HepG2 (cell line): ENCODE data around the gene NINJ2. TPM values are rescaled to one million over a fixed set of nuclear protein-coding genes. Genes with fewer than 3 reads are reported as not detected.

Experiments used
- CREM ChIP-seq, 2 experiments: sonication (generic) in 1 of 2; formaldehyde crosslinking in 1 of 2; IDR thresholded peaks; 2 replicates each; pipeline versions ENCODE4 v1.4.0 to v1.6.1; 2016 to 2020; ENCODE audit warnings: antibody characterized with exemption in 1 of 2, mild to moderate bottlenecking in 1 of 2, missing genetic modification reagents in 1 of 2
- DNMT3B ChIP-seq: conservative IDR thresholded peaks from 2 replicates; pipeline ENCODE4 v1.6.1; 2016; ENCODE audit warnings: missing biosample characterization, control low read depth
- FOXK1 ChIP-seq: sonication (generic); formaldehyde crosslinking; IDR thresholded peaks from 2 replicates; pipeline ENCODE4 v1.4.0; 2020; ENCODE audit warnings: low read depth, missing genetic modification reagents, borderline replicate concordance
- ISL2 ChIP-seq: sonication (generic); formaldehyde crosslinking; IDR thresholded peaks from 2 replicates; pipeline ENCODE4 v1.5.0; 2020; ENCODE audit warnings: missing genetic modification reagents
- MYC ChIP-seq: sonication (generic); formaldehyde crosslinking; IDR thresholded peaks from 2 replicates; pipeline ENCODE4 v1.9.0; 2021; ENCODE audit warnings: missing genetic modification reagents, borderline replicate concordance
- NCOA2 ChIP-seq: sonication (generic); formaldehyde crosslinking; IDR thresholded peaks from 2 replicates; pipeline ENCODE4 v1.8.0; 2022; ENCODE audit warnings: inconsistent platforms
- TAF1 ChIP-seq: sonication (generic); formaldehyde crosslinking; IDR thresholded peaks from 2 replicates; pipeline ENCODE4 v1.4.0; 2020; ENCODE audit warnings: missing genetic modification reagents
- TARDBP ChIP-seq: sonication (generic); formaldehyde crosslinking; IDR thresholded peaks from 2 replicates; pipeline ENCODE4 v1.8.0; 2022; ENCODE audit warnings: mild to moderate bottlenecking, missing genetic modification reagents
- ZNF234 ChIP-seq: sonication (generic); formaldehyde crosslinking; conservative IDR thresholded peaks from 2 replicates; pipeline ENCODE4 v1.5.1; 2020; ENCODE audit warnings: mild to moderate bottlenecking, missing genetic modification reagents
- ZNF3 ChIP-seq: IDR thresholded peaks from 2 replicates; pipeline ENCODE4 v1.7.0; 2017; ENCODE audit warnings: inconsistent platforms
- ZNF331 ChIP-seq: sonication (generic); formaldehyde crosslinking; IDR thresholded peaks from 2 replicates; pipeline ENCODE4 v1.4.0; 2020; ENCODE audit warnings: missing genetic modification reagents
- ZNF766 ChIP-seq: sonication (generic); formaldehyde crosslinking; IDR thresholded peaks from 2 replicates; pipeline ENCODE4 v1.5.0; 2020; ENCODE audit warnings: missing genetic modification reagents, borderline replicate concordance
- ZZZ3 ChIP-seq: sonication (generic); formaldehyde crosslinking; IDR thresholded peaks from 2 replicates; pipeline ENCODE4 v1.4.0; 2020; ENCODE audit warnings: missing genetic modification reagents, mild to moderate bottlenecking, borderline replicate concordance
- polyA plus RNA-seq, 8 experiments: library from polyadenylated mRNA; depleted of rRNA in 3 of 8; stranded (reverse) in 7 of 8; unstranded in 1 of 8; fragments of >200 nt; fragmentation: Illumina TruSeq in 4 of 8; extraction: Trizol in 4 of 8; gene quantifications; 2 replicates each; pipeline versions ENCODE4 v1.2.1 to v1.2.3, GENCODE V29; 2011 to 2016; ENCODE audit warnings: low read depth in 4 of 8, missing spikeins in 1 of 8, mixed read lengths in 1 of 8; ENCODE audit not compliant: insufficient read depth in 1 of 8
- total RNA-seq, 5 experiments: library from RNA; depleted of rRNA; stranded (reverse); fragments of >200 nt; fragmentation: Illumina TruSeq; extraction: Trizol; gene quantifications; 2 replicates each; pipeline ENCODE4 v1.2.3, GENCODE V29; 2016; ENCODE audit warnings: low read depth in 1 of 5
- TF ChIP-seq, protein P1 (sequence below): sonication (generic); formaldehyde crosslinking; IDR thresholded peaks from 2 replicates; pipeline ENCODE4 v1.8.0; 2022; ENCODE audit warnings: low read depth, missing genetic modification reagents
- TF ChIP-seq, protein P2 (sequence below): sonication (generic); formaldehyde crosslinking; IDR thresholded peaks from 2 replicates; pipeline ENCODE4 v1.5.0; 2020; ENCODE audit warnings: mild to moderate bottlenecking, missing genetic modification reagents
- TF ChIP-seq, protein P3 (sequence below): sonication (generic); formaldehyde crosslinking; IDR thresholded peaks from 2 replicates; pipeline ENCODE4 v1.5.0; 2020; ENCODE audit warnings: missing genetic modification reagents
- TF ChIP-seq, protein P4 (sequence below): sonication (generic); formaldehyde crosslinking; IDR thresholded peaks from 2 replicates; pipeline ENCODE4 v1.4.0; 2020; ENCODE audit warnings: low read depth, missing genetic modification reagents
- TF ChIP-seq, protein P5 (sequence below): sonication (generic); formaldehyde crosslinking; IDR thresholded peaks from 2 replicates; pipeline ENCODE4 v1.5.1; 2020; ENCODE audit warnings: missing genetic modification reagents, mild to moderate bottlenecking, borderline replicate concordance
- TF ChIP-seq, protein P6 (sequence below): sonication (generic); formaldehyde crosslinking; IDR thresholded peaks from 2 replicates; pipeline ENCODE4 v1.5.1; 2020; ENCODE audit warnings: missing genetic modification reagents, mild to moderate bottlenecking, borderline replicate concordance

Gene NINJ2
- total and polyA plus RNA-seq, 2 of the 13 experiments (the other 11 are each of a cell fraction or from before 2014, with no cell fraction given): 0.62 to 3.8 TPM

DNA sequence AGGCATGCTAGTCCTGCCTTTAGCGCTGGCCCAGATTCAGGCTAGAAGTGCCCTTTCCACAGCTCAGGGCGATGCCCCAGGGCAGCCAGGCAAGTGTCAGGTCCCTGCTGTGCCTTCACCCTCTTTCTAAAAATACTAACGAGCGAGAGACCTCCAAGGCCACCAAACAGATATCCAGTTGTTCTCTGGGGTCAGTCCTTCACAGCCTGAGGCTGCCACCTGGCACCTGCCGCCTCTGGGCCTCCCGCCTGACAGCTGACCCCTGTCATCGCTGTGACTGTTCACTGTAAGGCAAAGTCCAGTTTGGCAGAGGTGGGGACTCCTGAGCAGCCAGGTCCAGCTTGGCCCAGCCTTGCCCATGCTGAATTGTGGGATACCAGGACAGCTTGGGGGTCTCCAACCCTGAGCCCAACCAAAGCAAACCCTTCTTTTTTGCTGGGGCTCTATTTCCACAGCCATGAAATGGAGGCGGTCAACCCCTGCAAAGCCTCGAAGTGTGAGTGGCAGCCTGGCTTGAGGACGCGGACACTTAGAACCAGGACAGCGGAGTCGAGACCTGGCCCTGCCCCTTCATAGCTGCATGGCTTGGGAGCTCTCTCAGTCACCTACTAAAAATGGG is 79.9 kb downstream of the NINJ2 start (continued):
- TF ChIP-seq, protein P1, sequence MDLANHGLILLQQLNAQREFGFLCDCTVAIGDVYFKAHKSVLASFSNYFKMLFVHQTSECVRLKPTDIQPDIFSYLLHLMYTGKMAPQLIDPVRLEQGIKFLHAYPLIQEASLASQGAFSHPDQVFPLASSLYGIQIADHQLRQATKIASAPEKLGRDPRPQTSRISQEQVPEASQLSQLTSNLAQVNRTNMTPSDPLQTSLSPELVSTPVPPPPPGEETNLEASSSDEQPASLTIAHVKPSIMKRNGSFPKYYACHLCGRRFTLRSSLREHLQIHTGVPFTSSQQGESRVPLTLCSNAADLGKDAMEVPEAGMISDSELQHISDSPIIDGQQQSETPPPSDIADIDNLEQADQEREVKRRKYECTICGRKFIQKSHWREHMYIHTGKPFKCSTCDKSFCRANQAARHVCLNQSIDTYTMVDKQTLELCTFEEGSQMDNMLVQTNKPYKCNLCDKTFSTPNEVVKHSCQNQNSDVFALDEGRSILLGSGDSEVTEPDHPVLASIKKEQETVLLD: no peak
- 0 out of 2 replicates have a peak, but pooled peaks have one; percentile 31 for TF ChIP-seq FOXK1 (CRISPR knock-in tag)
- TF ChIP-seq, protein P2, sequence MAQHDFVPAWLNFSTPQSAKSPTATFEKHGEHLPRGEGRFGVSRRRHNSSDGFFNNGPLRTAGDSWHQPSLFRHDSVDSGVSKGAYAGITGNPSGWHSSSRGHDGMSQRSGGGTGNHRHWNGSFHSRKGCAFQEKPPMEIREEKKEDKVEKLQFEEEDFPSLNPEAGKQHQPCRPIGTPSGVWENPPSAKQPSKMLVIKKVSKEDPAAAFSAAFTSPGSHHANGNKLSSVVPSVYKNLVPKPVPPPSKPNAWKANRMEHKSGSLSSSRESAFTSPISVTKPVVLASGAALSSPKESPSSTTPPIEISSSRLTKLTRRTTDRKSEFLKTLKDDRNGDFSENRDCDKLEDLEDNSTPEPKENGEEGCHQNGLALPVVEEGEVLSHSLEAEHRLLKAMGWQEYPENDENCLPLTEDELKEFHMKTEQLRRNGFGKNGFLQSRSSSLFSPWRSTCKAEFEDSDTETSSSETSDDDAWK (CRISPR knock-in tag): no peak
- no peak for TF ChIP-seq ZNF766 (CRISPR knock-in tag)
- TF ChIP-seq CREM (IDR thresholded peaks at IDR 0.05): peak; percentile 75; the same call in 1 of the 2 replicates
- TF ChIP-seq CREM (CRISPR knock-in tag; IDR thresholded peaks at IDR 0.05): no peak
- TF ChIP-seq ISL2 (CRISPR knock-in tag): peak; percentile 46; the same call in 1 of the 2 replicates
- TF ChIP-seq TAF1 (CRISPR knock-in tag): no peak
- TF ChIP-seq ZZZ3 (CRISPR knock-in tag): no peak
- TF ChIP-seq ZNF3 (CRISPR knock-in tag): no peak
- TF ChIP-seq DNMT3B: no peak
- TF ChIP-seq, protein P3, sequence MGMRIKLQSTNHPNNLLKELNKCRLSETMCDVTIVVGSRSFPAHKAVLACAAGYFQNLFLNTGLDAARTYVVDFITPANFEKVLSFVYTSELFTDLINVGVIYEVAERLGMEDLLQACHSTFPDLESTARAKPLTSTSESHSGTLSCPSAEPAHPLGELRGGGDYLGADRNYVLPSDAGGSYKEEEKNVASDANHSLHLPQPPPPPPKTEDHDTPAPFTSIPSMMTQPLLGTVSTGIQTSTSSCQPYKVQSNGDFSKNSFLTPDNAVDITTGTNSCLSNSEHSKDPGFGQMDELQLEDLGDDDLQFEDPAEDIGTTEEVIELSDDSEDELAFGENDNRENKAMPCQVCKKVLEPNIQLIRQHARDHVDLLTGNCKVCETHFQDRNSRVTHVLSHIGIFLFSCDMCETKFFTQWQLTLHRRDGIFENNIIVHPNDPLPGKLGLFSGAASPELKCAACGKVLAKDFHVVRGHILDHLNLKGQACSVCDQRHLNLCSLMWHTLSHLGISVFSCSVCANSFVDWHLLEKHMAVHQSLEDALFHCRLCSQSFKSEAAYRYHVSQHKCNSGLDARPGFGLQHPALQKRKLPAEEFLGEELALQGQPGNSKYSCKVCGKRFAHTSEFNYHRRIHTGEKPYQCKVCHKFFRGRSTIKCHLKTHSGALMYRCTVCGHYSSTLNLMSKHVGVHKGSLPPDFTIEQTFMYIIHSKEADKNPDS: no peak
- TF ChIP-seq ZNF234: no peak
- TF ChIP-seq, protein P4, sequence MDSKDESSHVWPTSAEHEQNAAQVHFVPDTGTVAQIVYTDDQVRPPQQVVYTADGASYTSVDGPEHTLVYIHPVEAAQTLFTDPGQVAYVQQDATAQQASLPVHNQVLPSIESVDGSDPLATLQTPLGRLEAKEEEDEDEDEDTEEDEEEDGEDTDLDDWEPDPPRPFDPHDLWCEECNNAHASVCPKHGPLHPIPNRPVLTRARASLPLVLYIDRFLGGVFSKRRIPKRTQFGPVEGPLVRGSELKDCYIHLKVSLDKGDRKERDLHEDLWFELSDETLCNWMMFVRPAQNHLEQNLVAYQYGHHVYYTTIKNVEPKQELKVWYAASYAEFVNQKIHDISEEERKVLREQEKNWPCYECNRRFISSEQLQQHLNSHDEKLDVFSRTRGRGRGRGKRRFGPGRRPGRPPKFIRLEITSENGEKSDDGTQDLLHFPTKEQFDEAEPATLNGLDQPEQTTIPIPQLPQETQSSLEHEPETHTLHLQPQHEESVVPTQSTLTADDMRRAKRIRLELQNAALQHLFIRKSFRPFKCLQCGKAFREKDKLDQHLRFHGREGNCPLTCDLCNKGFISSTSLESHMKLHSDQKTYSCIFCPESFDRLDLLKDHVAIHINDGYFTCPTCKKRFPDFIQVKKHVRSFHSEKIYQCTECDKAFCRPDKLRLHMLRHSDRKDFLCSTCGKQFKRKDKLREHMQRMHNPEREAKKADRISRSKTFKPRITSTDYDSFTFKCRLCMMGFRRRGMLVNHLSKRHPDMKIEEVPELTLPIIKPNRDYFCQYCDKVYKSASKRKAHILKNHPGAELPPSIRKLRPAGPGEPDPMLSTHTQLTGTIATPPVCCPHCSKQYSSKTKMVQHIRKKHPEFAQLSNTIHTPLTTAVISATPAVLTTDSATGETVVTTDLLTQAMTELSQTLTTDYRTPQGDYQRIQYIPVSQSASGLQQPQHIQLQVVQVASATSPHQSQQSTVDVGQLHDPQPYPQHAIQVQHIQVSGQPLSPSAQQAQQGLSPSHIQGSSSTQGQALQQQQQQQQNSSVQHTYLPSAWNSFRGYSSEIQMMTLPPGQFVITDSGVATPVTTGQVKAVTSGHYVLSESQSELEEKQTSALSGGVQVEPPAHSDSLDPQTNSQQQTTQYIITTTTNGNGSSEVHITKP (CRISPR knock-in tag): peak; percentile 45; the same call in 1 of the 2 replicates
- peak; percentile 76 for TF ChIP-seq NCOA2 (CRISPR knock-in tag)
- TF ChIP-seq ZNF331 (CRISPR knock-in tag): peak; percentile 85; the same call in 1 of the 2 replicates
- TF ChIP-seq TARDBP (CRISPR knock-in tag): peak; percentile 94
- TF ChIP-seq, protein P5, sequence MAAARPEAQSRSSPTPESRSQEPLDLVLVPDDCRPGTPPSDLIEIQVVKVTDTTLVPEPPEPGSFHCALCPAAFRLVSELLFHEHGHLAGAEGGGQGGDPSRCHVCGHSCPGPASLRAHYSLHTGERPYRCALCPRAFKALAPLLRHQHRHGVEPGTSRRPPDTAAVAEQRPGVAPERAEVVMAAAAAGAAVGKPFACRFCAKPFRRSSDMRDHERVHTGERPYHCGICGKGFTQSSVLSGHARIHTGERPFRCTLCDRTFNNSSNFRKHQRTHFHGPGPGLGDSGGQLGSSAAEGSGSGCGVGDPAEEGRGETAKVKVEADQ: no peak
- peak; percentile 60; the same call in 1 of the 2 replicates for TF ChIP-seq MYC (CRISPR knock-in tag)
- TF ChIP-seq, protein P6, sequence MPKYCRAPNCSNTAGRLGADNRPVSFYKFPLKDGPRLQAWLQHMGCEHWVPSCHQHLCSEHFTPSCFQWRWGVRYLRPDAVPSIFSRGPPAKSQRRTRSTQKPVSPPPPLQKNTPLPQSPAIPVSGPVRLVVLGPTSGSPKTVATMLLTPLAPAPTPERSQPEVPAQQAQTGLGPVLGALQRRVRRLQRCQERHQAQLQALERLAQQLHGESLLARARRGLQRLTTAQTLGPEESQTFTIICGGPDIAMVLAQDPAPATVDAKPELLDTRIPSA (CRISPR knock-in tag): no peak
